WTC11 (cell line): Measurements from ENCODE around the gene FBXO15. TPM values are rescaled to one million over a fixed set of nuclear protein-coding genes. Genes with fewer than 3 reads are reported as not detected.

Experiments used
- ATAC-seq: fragments of 200-7000 bp; cut with Tn5 transposase; 2 replicates; pipeline ENCODE4 v1.10.0; 2021; ENCODE audit warnings: mild to moderate bottlenecking, moderate library complexity
- CTCF ChIA-PET: fragments of 300-600 bp; sonication (Branson Sonifier 250); formaldehyde crosslinking; loops from one replicate; lab custom pipeline; 2021; ENCODE audit warnings: antibody characterized with exemption; lab: Charles Lee
- POLR2A ChIA-PET: fragments of 350-600 bp; sonication (Branson Sonifier 250); formaldehyde crosslinking; loops from one replicate; lab custom pipeline; 2021; ENCODE audit warnings: antibody characterized with exemption; lab: Charles Lee
- DNase-seq: peaks from one replicate; pipeline ENCODE4 v3.0.0; 2021; ENCODE audit warnings: low spot score
- H3K27ac Mint-ChIP-seq: 2 replicates; pipeline ENCODE4 v1.8.0; 2021; ENCODE audit warnings: mixed read lengths
- H3K27me3 Mint-ChIP-seq: 2 replicates; pipeline ENCODE4 v1.8.0; 2021; ENCODE audit warnings: low read depth, mild to moderate bottlenecking, moderate library complexity, mixed read lengths
- H3K36me3 Mint-ChIP-seq: 2 replicates; pipeline ENCODE4 v1.8.0; 2021; ENCODE audit warnings: mixed read lengths
- H3K4me1 Mint-ChIP-seq: 2 replicates; pipeline ENCODE4 v1.8.0; 2022; ENCODE audit warnings: mixed read lengths
- H3K4me3 Mint-ChIP-seq: 2 replicates; pipeline ENCODE4 v1.8.0; 2021; ENCODE audit warnings: mild to moderate bottlenecking, moderate library complexity, mixed read lengths
- H3K9me3 Mint-ChIP-seq: 2 replicates; pipeline ENCODE4 v1.8.0; 2021; ENCODE audit warnings: mixed read lengths
- CBFB ChIP-seq: sonication (generic); formaldehyde crosslinking; IDR thresholded peaks from 2 replicates; pipeline ENCODE4 v1.8.1; 2022; ENCODE audit warnings: mild to moderate bottlenecking, low read depth, missing genetic modification reagents
- ELF4 ChIP-seq: sonication (generic); formaldehyde crosslinking; IDR thresholded peaks from 2 replicates; pipeline ENCODE4 v1.8.1; 2022; ENCODE audit warnings: low read depth, mild to moderate bottlenecking, moderate library complexity, missing genetic modification reagents
- GRHL2 ChIP-seq: fragments of 250-450 bp; sonication (Bioruptor Pico); IDR thresholded peaks from 2 replicates; pipeline ENCODE4 v1.8.0; 2022; ENCODE audit warnings: mild to moderate bottlenecking, moderate library complexity; ENCODE audit not compliant: insufficient replicate concordance, severe bottlenecking
- MXD4 ChIP-seq: fragments of 250-450 bp; sonication (Bioruptor Pico); IDR thresholded peaks from 2 replicates; pipeline ENCODE4 v1.8.0; 2021; ENCODE audit warnings: mild to moderate bottlenecking, moderate library complexity, borderline replicate concordance
- OVOL2 ChIP-seq: fragments of 250-450 bp; sonication (Bioruptor Pico); IDR thresholded peaks from 2 replicates; pipeline ENCODE4 v1.9.0; 2021; ENCODE audit warnings: mild to moderate bottlenecking, borderline replicate concordance
- RELA ChIP-seq: sonication (generic); formaldehyde crosslinking; IDR thresholded peaks from 2 replicates; pipeline ENCODE4 v1.8.1; 2022; ENCODE audit warnings: missing genetic modification reagents, mild to moderate bottlenecking, borderline replicate concordance
- SOX15 ChIP-seq: fragments of 250-450 bp; sonication (Bioruptor Pico); IDR thresholded peaks from 2 replicates; pipeline ENCODE4 v1.9.0; 2021; ENCODE audit warnings: mild to moderate bottlenecking
- SP1 ChIP-seq: sonication (generic); formaldehyde crosslinking; conservative IDR thresholded peaks from 2 replicates; pipeline ENCODE4 v1.8.1; 2022; ENCODE audit warnings: missing genetic modification reagents
- TCF7 ChIP-seq: sonication (generic); formaldehyde crosslinking; IDR thresholded peaks from 2 replicates; pipeline ENCODE4 v1.8.0; 2022; ENCODE audit warnings: mild to moderate bottlenecking, low read depth, missing genetic modification reagents, moderate library complexity
- ZBTB21 ChIP-seq: sonication (generic); formaldehyde crosslinking; IDR thresholded peaks from 2 replicates; pipeline ENCODE4 v1.8.1; 2023; ENCODE audit warnings: mild to moderate bottlenecking, missing genetic modification reagents, borderline replicate concordance
- ZNF219 ChIP-seq: sonication (generic); formaldehyde crosslinking; IDR thresholded peaks from 2 replicates; pipeline ENCODE4 v1.8.0; 2023; ENCODE audit warnings: missing genetic modification reagents, mild to moderate bottlenecking, borderline replicate concordance
- ZNF317 ChIP-seq: sonication (generic); formaldehyde crosslinking; IDR thresholded peaks from 2 replicates; pipeline ENCODE4 v1.8.1; 2023; ENCODE audit warnings: low read depth, mild to moderate bottlenecking, moderate library complexity, missing genetic modification reagents, borderline replicate concordance
- ZNF671 ChIP-seq: fragments of 250-450 bp; sonication (Bioruptor Pico); IDR thresholded peaks from 2 replicates; pipeline ENCODE4 v1.8.0; 2021; ENCODE audit warnings: mild to moderate bottlenecking
- total RNA-seq: library from RNA; stranded (reverse); gene quantifications from 3 replicates; pipeline ENCODE4 v1.2.3, GENCODE V29; 2021
- TF ChIP-seq, protein P1 (sequence below): sonication (generic); formaldehyde crosslinking; IDR thresholded peaks from 2 replicates; pipeline ENCODE4 v1.8.1; 2022; ENCODE audit warnings: mild to moderate bottlenecking, moderate library complexity, missing genetic modification reagents
- TF ChIP-seq, protein P2 (sequence below): sonication (generic); formaldehyde crosslinking; IDR thresholded peaks from 2 replicates; pipeline ENCODE4 v1.8.0; 2023; ENCODE audit warnings: missing genetic modification reagents, mild to moderate bottlenecking, borderline replicate concordance
- TF ChIP-seq, protein P3 (sequence below): fragments of 250-450 bp; sonication (Bioruptor Pico); IDR thresholded peaks from 2 replicates; pipeline ENCODE4 v2.1.2; 2022; ENCODE audit warnings: mild to moderate bottlenecking, moderate library complexity
- TF ChIP-seq, protein P4 (sequence below): fragments of 250-450 bp; sonication (Bioruptor Pico); IDR thresholded peaks from 2 replicates; pipeline ENCODE4 v1.9.0; 2021; ENCODE audit warnings: mild to moderate bottlenecking
- TF ChIP-seq, protein P5 (sequence below): fragments of 250-450 bp; sonication (Bioruptor Pico); IDR thresholded peaks from 2 replicates; pipeline ENCODE4 v1.9.0; 2021; ENCODE audit warnings: mild to moderate bottlenecking
- TF ChIP-seq, protein P6 (sequence below): fragments of 250-450 bp; sonication (Bioruptor Pico); IDR thresholded peaks from 2 replicates; pipeline ENCODE4 v1.8.0; 2021; ENCODE audit warnings: mild to moderate bottlenecking
- TF ChIP-seq, protein P7 (sequence below): fragments of 250-450 bp; sonication (Bioruptor Pico); IDR thresholded peaks from 2 replicates; pipeline ENCODE4 v1.9.0; 2021; ENCODE audit warnings: mild to moderate bottlenecking, borderline replicate concordance

FBXO15 gene
- total RNA-seq, 1 experiment from 2014 or later: 0.96 TPM

DNA sequence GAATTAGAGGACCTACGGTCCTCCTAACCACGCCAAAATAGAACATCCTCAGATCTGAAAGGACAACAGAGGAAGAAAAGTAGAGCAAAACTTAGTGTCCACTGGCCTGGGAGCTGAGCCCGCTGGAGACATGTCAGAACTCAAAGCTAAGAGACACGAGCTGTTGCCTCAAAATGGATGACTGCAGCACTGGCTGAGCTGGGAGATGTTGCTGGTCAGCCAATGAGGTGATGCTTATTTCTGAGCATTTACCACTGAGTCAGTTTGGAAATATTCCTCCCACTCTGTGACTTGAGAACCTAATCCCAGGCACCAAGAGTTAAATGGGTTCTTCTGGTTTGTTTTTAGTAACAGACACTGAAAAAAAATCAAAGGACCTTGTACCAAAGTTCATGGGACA lies 32.6 kb downstream of the FBXO15 start:
- Mint-ChIP-seq H3K4me3 (no peak overlapping the region), H3K36me3 (peaks cover 21% of the 10 kb centered on the region), H3K27me3 (peaks cover 4% of the 10 kb centered on the region; the same call in 1 of the 2 replicates), H3K9me3 (peaks cover 35% of the 10 kb centered on the region), H3K27ac (no peak overlapping the region), H3K4me1 (peaks cover 33% of the 10 kb centered on the region)
- DNase-seq: no peak
- ATAC-seq: no peak
- ChIA-PET POLR2A (no interaction called here), CTCF (interaction anchor here (0.7 to 5.8 kb wide), 4 partner anchors 32 to 75 kb away, joined by 3 to 52 read pairs (median 3); no protein-coding TSS in a partner anchor)
- TF ChIP-seq, protein P1, sequence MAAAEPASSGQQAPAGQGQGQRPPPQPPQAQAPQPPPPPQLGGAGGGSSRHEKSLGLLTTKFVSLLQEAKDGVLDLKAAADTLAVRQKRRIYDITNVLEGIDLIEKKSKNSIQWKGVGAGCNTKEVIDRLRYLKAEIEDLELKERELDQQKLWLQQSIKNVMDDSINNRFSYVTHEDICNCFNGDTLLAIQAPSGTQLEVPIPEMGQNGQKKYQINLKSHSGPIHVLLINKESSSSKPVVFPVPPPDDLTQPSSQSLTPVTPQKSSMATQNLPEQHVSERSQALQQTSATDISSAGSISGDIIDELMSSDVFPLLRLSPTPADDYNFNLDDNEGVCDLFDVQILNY: no peak
- TF ChIP-seq TCF7 (CRISPR knock-in tag): no peak
- no peak for TF ChIP-seq CBFB
- TF ChIP-seq ZNF671: no peak
- no peak for TF ChIP-seq MXD4 (CRISPR knock-in tag)
- no peak for TF ChIP-seq SOX15 (CRISPR knock-in tag)
- no peak for TF ChIP-seq GRHL2
- TF ChIP-seq, protein P2, sequence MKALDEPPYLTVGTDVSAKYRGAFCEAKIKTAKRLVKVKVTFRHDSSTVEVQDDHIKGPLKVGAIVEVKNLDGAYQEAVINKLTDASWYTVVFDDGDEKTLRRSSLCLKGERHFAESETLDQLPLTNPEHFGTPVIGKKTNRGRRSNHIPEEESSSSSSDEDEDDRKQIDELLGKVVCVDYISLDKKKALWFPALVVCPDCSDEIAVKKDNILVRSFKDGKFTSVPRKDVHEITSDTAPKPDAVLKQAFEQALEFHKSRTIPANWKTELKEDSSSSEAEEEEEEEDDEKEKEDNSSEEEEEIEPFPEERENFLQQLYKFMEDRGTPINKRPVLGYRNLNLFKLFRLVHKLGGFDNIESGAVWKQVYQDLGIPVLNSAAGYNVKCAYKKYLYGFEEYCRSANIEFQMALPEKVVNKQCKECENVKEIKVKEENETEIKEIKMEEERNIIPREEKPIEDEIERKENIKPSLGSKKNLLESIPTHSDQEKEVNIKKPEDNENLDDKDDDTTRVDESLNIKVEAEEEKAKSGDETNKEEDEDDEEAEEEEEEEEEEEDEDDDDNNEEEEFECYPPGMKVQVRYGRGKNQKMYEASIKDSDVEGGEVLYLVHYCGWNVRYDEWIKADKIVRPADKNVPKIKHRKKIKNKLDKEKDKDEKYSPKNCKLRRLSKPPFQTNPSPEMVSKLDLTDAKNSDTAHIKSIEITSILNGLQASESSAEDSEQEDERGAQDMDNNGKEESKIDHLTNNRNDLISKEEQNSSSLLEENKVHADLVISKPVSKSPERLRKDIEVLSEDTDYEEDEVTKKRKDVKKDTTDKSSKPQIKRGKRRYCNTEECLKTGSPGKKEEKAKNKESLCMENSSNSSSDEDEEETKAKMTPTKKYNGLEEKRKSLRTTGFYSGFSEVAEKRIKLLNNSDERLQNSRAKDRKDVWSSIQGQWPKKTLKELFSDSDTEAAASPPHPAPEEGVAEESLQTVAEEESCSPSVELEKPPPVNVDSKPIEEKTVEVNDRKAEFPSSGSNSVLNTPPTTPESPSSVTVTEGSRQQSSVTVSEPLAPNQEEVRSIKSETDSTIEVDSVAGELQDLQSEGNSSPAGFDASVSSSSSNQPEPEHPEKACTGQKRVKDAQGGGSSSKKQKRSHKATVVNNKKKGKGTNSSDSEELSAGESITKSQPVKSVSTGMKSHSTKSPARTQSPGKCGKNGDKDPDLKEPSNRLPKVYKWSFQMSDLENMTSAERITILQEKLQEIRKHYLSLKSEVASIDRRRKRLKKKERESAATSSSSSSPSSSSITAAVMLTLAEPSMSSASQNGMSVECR: no peak
- TF ChIP-seq, protein P3, sequence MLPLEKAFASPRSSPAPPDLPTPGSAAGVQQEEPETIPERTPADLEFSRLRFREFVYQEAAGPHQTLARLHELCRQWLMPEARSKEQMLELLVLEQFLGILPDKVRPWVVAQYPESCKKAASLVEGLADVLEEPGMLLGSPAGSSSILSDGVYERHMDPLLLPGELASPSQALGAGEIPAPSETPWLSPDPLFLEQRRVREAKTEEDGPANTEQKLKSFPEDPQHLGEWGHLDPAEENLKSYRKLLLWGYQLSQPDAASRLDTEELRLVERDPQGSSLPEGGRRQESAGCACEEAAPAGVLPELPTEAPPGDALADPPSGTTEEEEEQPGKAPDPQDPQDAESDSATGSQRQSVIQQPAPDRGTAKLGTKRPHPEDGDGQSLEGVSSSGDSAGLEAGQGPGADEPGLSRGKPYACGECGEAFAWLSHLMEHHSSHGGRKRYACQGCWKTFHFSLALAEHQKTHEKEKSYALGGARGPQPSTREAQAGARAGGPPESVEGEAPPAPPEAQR (CRISPR knock-in tag): no peak
- TF ChIP-seq, protein P4, sequence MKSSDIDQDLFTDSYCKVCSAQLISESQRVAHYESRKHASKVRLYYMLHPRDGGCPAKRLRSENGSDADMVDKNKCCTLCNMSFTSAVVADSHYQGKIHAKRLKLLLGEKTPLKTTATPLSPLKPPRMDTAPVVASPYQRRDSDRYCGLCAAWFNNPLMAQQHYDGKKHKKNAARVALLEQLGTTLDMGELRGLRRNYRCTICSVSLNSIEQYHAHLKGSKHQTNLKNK (CRISPR knock-in tag): no peak

DNA sequence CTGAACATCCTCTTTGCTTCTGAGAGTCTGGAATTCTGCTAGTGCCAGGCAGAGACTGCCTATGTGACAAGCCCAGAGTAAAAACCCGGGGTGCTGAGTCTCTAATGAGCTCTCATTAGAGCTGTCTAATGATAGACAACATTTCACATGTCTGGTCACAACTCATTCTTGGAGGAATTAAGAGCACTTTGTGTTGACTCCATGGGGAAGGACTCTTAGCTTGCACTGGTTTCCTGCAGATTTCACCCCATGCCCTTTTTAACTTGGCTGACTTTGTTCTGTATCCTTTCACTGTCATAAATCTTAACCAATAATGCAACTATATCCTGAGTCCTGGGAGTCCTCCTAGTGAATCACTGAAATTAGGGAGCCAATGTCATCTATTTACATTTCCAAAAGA lies 33.5 kb downstream of the FBXO15 start:
- H3K36me3 Mint-ChIP-seq: peaks cover 26% of the 10 kb centered on the region
- CTCF ChIA-PET: interaction anchor here (0.7 to 5.8 kb wide), 4 partner anchors 31 to 74 kb away, joined by 3 to 52 read pairs (median 3); no protein-coding TSS in a partner anchor
- H3K9me3 Mint-ChIP-seq: peaks cover 40% of the 10 kb centered on the region
- peaks cover 4% of the 10 kb centered on the region; the same call in 1 of the 2 replicates for H3K27me3 Mint-ChIP-seq
- H3K27ac Mint-ChIP-seq: no peak overlapping the region
- no peak overlapping the region for H3K4me3 Mint-ChIP-seq
- DNase-seq (no peak), ATAC-seq (no peak)
- POLR2A ChIA-PET: no interaction called here
- peaks cover 33% of the 10 kb centered on the region for H3K4me1 Mint-ChIP-seq
- TF ChIP-seq ZNF317 (CRISPR knock-in tag) (no peak), ZBTB21 (CRISPR knock-in tag) (no peak), ZNF219 (CRISPR knock-in tag) (no peak), OVOL2 (CRISPR knock-in tag) (no peak), ELF4 (CRISPR knock-in tag) (no peak), SP1 (CRISPR knock-in tag) (no peak), RELA (no peak), MXD4 (CRISPR knock-in tag) (no peak)
- TF ChIP-seq, protein P5, sequence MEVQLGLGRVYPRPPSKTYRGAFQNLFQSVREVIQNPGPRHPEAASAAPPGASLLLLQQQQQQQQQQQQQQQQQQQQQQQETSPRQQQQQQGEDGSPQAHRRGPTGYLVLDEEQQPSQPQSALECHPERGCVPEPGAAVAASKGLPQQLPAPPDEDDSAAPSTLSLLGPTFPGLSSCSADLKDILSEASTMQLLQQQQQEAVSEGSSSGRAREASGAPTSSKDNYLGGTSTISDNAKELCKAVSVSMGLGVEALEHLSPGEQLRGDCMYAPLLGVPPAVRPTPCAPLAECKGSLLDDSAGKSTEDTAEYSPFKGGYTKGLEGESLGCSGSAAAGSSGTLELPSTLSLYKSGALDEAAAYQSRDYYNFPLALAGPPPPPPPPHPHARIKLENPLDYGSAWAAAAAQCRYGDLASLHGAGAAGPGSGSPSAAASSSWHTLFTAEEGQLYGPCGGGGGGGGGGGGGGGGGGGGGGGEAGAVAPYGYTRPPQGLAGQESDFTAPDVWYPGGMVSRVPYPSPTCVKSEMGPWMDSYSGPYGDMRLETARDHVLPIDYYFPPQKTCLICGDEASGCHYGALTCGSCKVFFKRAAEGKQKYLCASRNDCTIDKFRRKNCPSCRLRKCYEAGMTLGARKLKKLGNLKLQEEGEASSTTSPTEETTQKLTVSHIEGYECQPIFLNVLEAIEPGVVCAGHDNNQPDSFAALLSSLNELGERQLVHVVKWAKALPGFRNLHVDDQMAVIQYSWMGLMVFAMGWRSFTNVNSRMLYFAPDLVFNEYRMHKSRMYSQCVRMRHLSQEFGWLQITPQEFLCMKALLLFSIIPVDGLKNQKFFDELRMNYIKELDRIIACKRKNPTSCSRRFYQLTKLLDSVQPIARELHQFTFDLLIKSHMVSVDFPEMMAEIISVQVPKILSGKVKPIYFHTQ (CRISPR knock-in tag): no peak
- TF ChIP-seq, protein P6, sequence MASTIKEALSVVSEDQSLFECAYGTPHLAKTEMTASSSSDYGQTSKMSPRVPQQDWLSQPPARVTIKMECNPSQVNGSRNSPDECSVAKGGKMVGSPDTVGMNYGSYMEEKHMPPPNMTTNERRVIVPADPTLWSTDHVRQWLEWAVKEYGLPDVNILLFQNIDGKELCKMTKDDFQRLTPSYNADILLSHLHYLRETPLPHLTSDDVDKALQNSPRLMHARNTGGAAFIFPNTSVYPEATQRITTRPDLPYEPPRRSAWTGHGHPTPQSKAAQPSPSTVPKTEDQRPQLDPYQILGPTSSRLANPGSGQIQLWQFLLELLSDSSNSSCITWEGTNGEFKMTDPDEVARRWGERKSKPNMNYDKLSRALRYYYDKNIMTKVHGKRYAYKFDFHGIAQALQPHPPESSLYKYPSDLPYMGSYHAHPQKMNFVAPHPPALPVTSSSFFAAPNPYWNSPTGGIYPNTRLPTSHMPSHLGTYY: no peak
- TF ChIP-seq, protein P7, sequence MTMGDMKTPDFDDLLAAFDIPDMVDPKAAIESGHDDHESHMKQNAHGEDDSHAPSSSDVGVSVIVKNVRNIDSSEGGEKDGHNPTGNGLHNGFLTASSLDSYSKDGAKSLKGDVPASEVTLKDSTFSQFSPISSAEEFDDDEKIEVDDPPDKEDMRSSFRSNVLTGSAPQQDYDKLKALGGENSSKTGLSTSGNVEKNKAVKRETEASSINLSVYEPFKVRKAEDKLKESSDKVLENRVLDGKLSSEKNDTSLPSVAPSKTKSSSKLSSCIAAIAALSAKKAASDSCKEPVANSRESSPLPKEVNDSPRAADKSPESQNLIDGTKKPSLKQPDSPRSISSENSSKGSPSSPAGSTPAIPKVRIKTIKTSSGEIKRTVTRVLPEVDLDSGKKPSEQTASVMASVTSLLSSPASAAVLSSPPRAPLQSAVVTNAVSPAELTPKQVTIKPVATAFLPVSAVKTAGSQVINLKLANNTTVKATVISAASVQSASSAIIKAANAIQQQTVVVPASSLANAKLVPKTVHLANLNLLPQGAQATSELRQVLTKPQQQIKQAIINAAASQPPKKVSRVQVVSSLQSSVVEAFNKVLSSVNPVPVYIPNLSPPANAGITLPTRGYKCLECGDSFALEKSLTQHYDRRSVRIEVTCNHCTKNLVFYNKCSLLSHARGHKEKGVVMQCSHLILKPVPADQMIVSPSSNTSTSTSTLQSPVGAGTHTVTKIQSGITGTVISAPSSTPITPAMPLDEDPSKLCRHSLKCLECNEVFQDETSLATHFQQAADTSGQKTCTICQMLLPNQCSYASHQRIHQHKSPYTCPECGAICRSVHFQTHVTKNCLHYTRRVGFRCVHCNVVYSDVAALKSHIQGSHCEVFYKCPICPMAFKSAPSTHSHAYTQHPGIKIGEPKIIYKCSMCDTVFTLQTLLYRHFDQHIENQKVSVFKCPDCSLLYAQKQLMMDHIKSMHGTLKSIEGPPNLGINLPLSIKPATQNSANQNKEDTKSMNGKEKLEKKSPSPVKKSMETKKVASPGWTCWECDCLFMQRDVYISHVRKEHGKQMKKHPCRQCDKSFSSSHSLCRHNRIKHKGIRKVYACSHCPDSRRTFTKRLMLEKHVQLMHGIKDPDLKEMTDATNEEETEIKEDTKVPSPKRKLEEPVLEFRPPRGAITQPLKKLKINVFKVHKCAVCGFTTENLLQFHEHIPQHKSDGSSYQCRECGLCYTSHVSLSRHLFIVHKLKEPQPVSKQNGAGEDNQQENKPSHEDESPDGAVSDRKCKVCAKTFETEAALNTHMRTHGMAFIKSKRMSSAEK (CRISPR knock-in tag): no peak
